PC-9 (cell line): ENCODE data around the gene LRTM1. TPM values are rescaled to one million over a fixed set of nuclear protein-coding genes. Genes with fewer than 3 reads are reported as not detected.

ENCODE experiments used
- BruUV-seq: library from RNA; stranded (reverse); fragments of 400-500 nt; replicated peaks from 2 replicates; lab custom pipeline; 2021; lab: Mats Ljungman, UMichigan
- CTCF ChIA-PET: fragments of 300-600 bp; sonication (Branson Sonifier 250); formaldehyde crosslinking; loops from one replicate; lab custom pipeline; 2022; ENCODE audit warnings: antibody characterized with exemption; lab: Charles Lee
- POLR2A ChIA-PET: fragments of 300-600 bp; sonication (Branson Sonifier 250); formaldehyde crosslinking; loops from one replicate; lab custom pipeline; 2022; ENCODE audit warnings: antibody characterized with exemption; ENCODE audit not compliant: unreplicated experiment; lab: Charles Lee
- DNase-seq, 2 experiments: peaks; one replicate each; pipeline versions ENCODE4 v3.0.0 to v3.0.0-alpha.2; 2015 to 2022; ENCODE audit warnings: mixed read lengths in 1 of 2
- H2AFZ ChIP-seq: fragments of 200-600 bp; sonication (generic); 2 replicates; pipeline ENCODE4 v1.8.1; 2017; ENCODE audit warnings: antibody characterized with exemption
- H3F3A ChIP-seq: fragments of 200-600 bp; sonication (generic); 2 replicates; pipeline ENCODE4 v1.8.1; 2017; ENCODE audit warnings: antibody characterized with exemption, mild to moderate bottlenecking, low read depth; ENCODE audit not compliant: insufficient read depth
- H3K27ac ChIP-seq: fragments of 200-600 bp; sonication (generic); 2 replicates; pipeline ENCODE4 v1.6.1; 2016; ENCODE audit warnings: mixed run types
- H3K27me3 ChIP-seq: fragments of 200-600 bp; sonication (generic); 2 replicates; pipeline ENCODE4 v1.6.1; 2016; ENCODE audit warnings: low read depth, mixed run types; ENCODE audit not compliant: insufficient read depth
- H3K36me3 ChIP-seq: fragments of 200-600 bp; sonication (generic); 2 replicates; pipeline ENCODE4 v1.6.1; 2016; ENCODE audit warnings: low read depth, mixed run types
- H3K4me1 ChIP-seq: fragments of 200-600 bp; sonication (generic); replicated peaks from 2 replicates; pipeline ENCODE4 v1.6.1; 2016; ENCODE audit warnings: mixed run types; ENCODE audit not compliant: insufficient read depth
- H3K4me2 ChIP-seq: fragments of 200-600 bp; sonication (generic); 2 replicates; pipeline ENCODE4 v1.6.1; 2017; ENCODE audit warnings: mixed run types
- H3K4me3 ChIP-seq: fragments of 200-600 bp; sonication (generic); 2 replicates; pipeline ENCODE4 v1.6.1; 2016; ENCODE audit warnings: mixed run types
- H3K79me2 ChIP-seq: fragments of 200-600 bp; sonication (generic); 2 replicates; pipeline ENCODE4 v1.6.1; 2017; ENCODE audit warnings: low read depth, mixed run types
- H3K9me2 ChIP-seq: fragments of 200-600 bp; sonication (generic); 2 replicates; pipeline ENCODE4 v1.8.1; 2017; ENCODE audit warnings: mild to moderate bottlenecking; ENCODE audit not compliant: insufficient read depth
- H3K9me3 ChIP-seq: fragments of 200-600 bp; sonication (generic); 2 replicates; pipeline ENCODE4 v1.8.1; 2016; ENCODE audit warnings: low read depth; ENCODE audit not compliant: insufficient read depth
- H4K20me1 ChIP-seq: fragments of 200-600 bp; sonication (generic); 2 replicates; pipeline ENCODE4 v1.8.1; 2017; ENCODE audit not compliant: insufficient read depth
- CTCF ChIP-seq: fragments of 200-600 bp; sonication (generic); conservative IDR thresholded peaks from 2 replicates; pipeline ENCODE4 v1.6.1; 2017; ENCODE audit warnings: mixed run types, antibody characterized with exemption, mild to moderate bottlenecking, moderate library complexity
- EZH2 ChIP-seq: fragments of 200-600 bp; sonication (generic); IDR thresholded peaks from 2 replicates; pipeline ENCODE4 v1.8.0; 2017; ENCODE audit warnings: antibody characterized with exemption, low read depth
- intact Hi-C: fragments of 100-400 bp; cut with micrococcal nuclease; formaldehyde crosslinking; loops from one replicate; pipeline ENCODE4 v1.10.0; 2022; ENCODE audit not compliant: unreplicated experiment
- total RNA-seq: library from RNA; stranded (reverse); gene quantifications from 2 replicates; pipeline ENCODE4 v1.2.3, GENCODE V29; 2021

The LRTM1 gene
- total RNA-seq, 1 experiment from 2014 or later: not detected

GRCh38 chr3:54914180-54914579, 13.7 kb downstream of the LRTM1 start:
- Histone ChIP-seq H3K27me3 (no peaks in the 10 kb centered on the region), H3K9me3 (no peaks in the 10 kb centered on the region), H2AFZ (no peak overlapping the region), H3K4me3 (no peak overlapping the region), H3K36me3 (no peaks in the 10 kb centered on the region), H3K79me2 (no peaks in the 10 kb centered on the region), H3F3A (no peaks in the 10 kb centered on the region), H3K9me2 (no peaks in the 10 kb centered on the region), H3K27ac (no peak overlapping the region), H4K20me1 (no peaks in the 10 kb centered on the region), H3K4me1 (no peaks in the 10 kb centered on the region), H3K4me2 (no peak overlapping the region)
- intact Hi-C loops: no loop called here
- TF ChIP-seq CTCF: no peak
- TF ChIP-seq EZH2: no peak
- ChIA-PET CTCF (no interaction called here), POLR2A (no interaction called here)
- no TSS peak for BruUV-seq
- no peak for DNase-seq

- TF ChIP-seq CTCF (no peak), EZH2 (no peak)
- Histone ChIP-seq H2AFZ (no peak overlapping the region), H3K4me2 (no peak overlapping the region), H3K9me3 (no peaks in the 10 kb centered on the region), H3K79me2 (no peaks in the 10 kb centered on the region), H3F3A (no peaks in the 10 kb centered on the region), H4K20me1 (no peaks in the 10 kb centered on the region), H3K9me2 (no peaks in the 10 kb centered on the region), H3K4me3 (no peak overlapping the region), H3K27me3 (no peaks in the 10 kb centered on the region), H3K4me1 (no peaks in the 10 kb centered on the region), H3K27ac (no peak overlapping the region), H3K36me3 (no peaks in the 10 kb centered on the region)
- BruUV-seq: no TSS peak
- ChIA-PET POLR2A (interaction anchor here (0.7 kb wide), 1 partner anchor 406 kb away, joined by 3 read pairs; no protein-coding TSS in a partner anchor), CTCF (interaction anchor here (0.6 kb wide), 1 partner anchor 35 kb away, joined by 3 read pairs; no protein-coding TSS in a partner anchor)
- intact Hi-C loops: no loop called here
- no peak for DNase-seq
Observed at GRCh38 chr3:54909191-54909590, 18.7 kb downstream of the LRTM1 start.

GRCh38 chr3:54906763-54907162, 21.1 kb downstream of the LRTM1 start:
- no peaks in the 10 kb centered on the region for H3F3A ChIP-seq
- no peaks in the 10 kb centered on the region for H3K27me3 ChIP-seq
- no peak for TF ChIP-seq EZH2
- no peak for TF ChIP-seq CTCF
- intact Hi-C loops: no loop called here
- no peaks in the 10 kb centered on the region for H3K9me3 ChIP-seq
- no peaks in the 10 kb centered on the region for H3K4me1 ChIP-seq
- H3K4me2 ChIP-seq: no peak overlapping the region
- DNase-seq: no peak
- no peaks in the 10 kb centered on the region for H3K9me2 ChIP-seq
- no peak overlapping the region for H3K4me3 ChIP-seq
- BruUV-seq: no TSS peak
- POLR2A ChIA-PET: no interaction called here
- no peak overlapping the region for H2AFZ ChIP-seq
- H3K79me2 ChIP-seq: no peaks in the 10 kb centered on the region
- CTCF ChIA-PET: no interaction called here
- H3K27ac ChIP-seq: no peak overlapping the region
- no peaks in the 10 kb centered on the region for H4K20me1 ChIP-seq
- H3K36me3 ChIP-seq: no peaks in the 10 kb centered on the region
